ENCODE data around the gene ITIH1. TPM values are rescaled to one million over a fixed set of nuclear protein-coding genes. Genes with fewer than 3 reads are reported as not detected.

Gene ITIH1
- total RNA-seq, 8 experiments from 2014 or later = 0.38 to 1.0 (median 0.66) TPM; not detected in 3

DNA sequence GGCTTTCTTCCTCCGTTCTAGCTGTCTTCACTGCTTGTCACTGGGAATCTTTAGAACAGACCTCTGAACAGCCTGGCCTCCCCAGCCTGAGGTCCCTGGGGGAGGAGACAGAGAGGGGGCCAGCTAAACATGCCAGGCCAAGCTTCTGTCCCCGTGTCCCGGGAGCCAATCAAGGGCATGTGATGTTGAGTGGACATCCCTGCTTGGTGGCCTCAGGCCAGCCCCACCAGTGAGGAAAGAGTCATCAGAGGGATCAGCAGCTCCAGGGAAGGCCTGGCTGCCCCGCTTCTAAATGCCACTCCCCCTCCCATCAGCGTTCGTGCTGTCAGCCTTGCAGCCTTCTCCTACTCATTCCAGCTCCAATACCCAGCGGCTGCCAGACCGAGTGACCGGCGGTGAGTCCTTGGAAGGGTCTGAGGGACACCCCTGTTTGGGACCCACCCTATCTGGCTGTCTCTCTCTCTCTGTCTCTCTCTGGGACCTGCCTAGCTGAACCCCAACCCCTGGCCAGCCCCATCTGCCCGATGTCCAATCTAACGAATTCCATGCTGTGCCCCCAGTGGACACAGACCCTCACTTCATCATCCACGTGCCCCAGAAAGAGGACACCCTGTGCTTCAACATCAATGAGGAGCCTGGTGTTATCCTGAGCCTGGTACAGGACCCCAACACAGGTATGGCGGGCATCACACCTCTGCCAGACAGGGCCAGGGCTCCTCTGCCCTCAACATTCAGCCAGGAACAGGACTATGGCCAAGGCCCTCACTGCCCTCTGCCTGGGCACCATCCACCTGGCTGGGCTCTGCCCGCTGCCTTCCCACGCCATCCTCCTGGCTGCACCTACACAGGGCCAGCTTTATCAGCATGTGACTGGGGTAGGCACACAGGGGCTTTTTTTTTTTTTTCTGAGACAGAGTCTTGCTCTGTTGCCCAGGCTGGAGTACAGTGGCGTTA lies 10.6 kb downstream of the ITIH1 start:
- in situ Hi-C loops (cut with MboI; ENCODE audit: low pct_unique_long_range_greater_than_20kb in 2 of 9, low sequenced_read_pairs in 9 of 9, unreplicated experiment in 9 of 9) = no loop called here
- no peaks in the 10 kb centered on the region for H3K4me1 ChIP-seq (replicated peaks in 1 of 2)

DNA sequence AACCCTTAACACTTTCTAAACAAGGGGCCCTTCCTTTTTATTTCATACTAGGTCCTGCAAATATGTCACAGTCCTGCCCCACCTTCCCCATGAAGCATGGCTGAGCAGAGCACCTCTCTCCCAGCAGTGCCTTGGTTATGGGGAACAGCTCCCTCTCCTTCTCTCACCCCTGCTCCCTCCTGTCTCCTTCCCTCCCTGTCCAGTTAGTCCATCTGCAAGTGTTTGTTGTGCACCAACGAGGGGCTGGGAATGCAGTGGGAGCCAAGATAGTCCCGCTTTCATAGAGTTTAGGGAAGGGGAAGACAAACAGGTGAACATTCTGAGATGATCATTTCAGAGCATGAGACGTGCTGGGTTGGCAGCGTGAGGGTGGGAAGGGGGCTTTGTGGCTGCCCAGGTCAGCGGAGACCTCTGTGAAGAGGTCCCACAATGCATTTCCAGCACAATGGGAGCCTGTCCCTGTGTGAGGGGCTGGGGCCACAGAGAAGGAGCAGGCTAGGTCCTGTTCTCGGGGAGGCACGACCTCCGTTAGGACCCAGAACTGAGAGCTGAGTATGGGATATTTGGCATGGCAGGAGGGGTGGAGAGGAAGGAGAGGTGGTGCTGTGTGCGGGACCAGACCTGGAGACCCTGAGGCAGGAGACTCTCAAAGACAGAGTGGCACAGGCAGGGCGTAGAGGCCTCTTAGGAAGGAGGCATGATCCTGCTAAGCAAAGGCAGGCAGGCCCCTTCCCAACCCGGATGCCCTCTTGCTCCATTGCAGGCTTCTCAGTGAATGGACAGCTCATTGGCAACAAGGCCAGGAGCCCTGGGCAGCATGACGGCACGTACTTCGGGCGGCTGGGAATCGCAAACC lies 11.7 kb downstream of the ITIH1 start:
- 38 to 100% (median 74%) methylated on average over 1 to 8 of the region's 16 CpGs; no CpG with 5 or more reads in 4 of the 10 experiments for WGBS, 10 experiments
- Histone ChIP-seq H3K27ac (no peak overlapping the region), H3K4me1 (replicated peaks in 1 of 2) (peaks cover 0 to 1% of the 10 kb centered on the region in 2 donors), H3K4me3 (no peak overlapping the region)
- no peak for ATAC-seq (replicated peaks in 6 of 8)
- in situ Hi-C loops (cut with MboI; ENCODE audit: low pct_unique_long_range_greater_than_20kb in 2 of 9, low sequenced_read_pairs in 9 of 9, unreplicated experiment in 9 of 9) = no loop called here

More for the DNA sequence above, 10.6 kb downstream of the ITIH1 start:
- Histone ChIP-seq H3K27ac (no peak overlapping the region), H3K4me3 (no peak overlapping the region)
- ATAC-seq (replicated peaks in 6 of 8) = peak in 7 of 8 experiments; percentile 17 to 85 (median 40)
- WGBS, 10 experiments = 0 to 84% (median 57%) methylated on average over 1 to 8 of the region's 17 CpGs; no CpG with 5 or more reads in 3 of the 10 experiments

DNA sequence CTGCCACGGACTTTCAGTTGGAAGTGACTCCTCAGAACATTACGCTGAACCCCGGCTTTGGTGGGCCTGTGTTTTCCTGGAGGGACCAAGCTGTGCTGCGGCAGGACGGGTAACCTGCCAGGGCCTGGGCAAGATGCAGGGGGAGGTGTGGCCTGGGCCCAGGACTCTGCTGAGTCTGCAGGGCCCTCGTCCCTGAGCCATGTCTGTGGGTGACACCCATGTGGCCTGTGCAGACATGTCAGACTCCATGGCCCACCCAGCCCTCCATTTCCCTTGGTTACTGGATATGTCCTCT lies 12.3 kb downstream of the ITIH1 start:
- ATAC-seq (replicated peaks in 6 of 8) = peak in 1 of 8 experiments; percentile 6

DNA sequence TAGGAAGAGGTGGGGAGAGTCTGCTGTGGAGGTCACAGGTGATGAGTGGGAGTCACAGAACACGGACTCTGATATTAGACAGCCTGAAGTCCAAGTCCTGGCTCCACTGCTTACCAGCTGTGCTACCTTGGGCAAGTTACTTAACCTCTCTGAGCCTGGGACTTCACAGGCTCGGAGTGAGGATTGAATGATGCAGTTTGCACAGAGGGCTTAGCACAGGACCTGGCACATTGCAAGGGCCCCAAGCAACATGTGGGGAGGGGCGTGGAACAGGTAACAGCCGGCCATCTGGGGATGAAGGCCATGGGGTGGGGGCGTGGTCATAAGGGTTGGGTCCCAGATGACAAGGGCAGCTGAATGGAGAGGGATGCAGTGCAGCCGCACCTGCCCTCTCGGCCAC lies 12.9 kb downstream of the ITIH1 start:
- H3K4me1 ChIP-seq (replicated peaks in 1 of 2) = peaks cover 3 to 4% of the 10 kb centered on the region in 2 donors
- ATAC-seq (replicated peaks in 6 of 8) = no peak
- WGBS, 10 experiments = 76 to 93% (median 86%) methylated on average over 1 to 3 of the region's 7 CpGs; no CpG with 5 or more reads in 7 of the 10 experiments
- in situ Hi-C loops (cut with MboI; ENCODE audit: low pct_unique_long_range_greater_than_20kb in 2 of 9, low sequenced_read_pairs in 9 of 9, unreplicated experiment in 9 of 9) = no loop called here
- H3K27ac ChIP-seq = no peak overlapping the region
- no peak overlapping the region for H3K4me3 ChIP-seq

More for the DNA sequence above, 12.3 kb downstream of the ITIH1 start:
- no peak overlapping the region for H3K4me3 ChIP-seq
- no peak overlapping the region for H3K27ac ChIP-seq
- 60 to 92% (median 64%) methylated on average over 1 to 4 of the region's 6 CpGs; no CpG with 5 or more reads in 6 of the 10 experiments for WGBS, 10 experiments
- peaks cover 3 to 4% of the 10 kb centered on the region in 2 donors for H3K4me1 ChIP-seq (replicated peaks in 1 of 2)
- in situ Hi-C loops (cut with MboI; ENCODE audit: low pct_unique_long_range_greater_than_20kb in 2 of 9, low sequenced_read_pairs in 9 of 9, unreplicated experiment in 9 of 9) = no loop called here

DNA sequence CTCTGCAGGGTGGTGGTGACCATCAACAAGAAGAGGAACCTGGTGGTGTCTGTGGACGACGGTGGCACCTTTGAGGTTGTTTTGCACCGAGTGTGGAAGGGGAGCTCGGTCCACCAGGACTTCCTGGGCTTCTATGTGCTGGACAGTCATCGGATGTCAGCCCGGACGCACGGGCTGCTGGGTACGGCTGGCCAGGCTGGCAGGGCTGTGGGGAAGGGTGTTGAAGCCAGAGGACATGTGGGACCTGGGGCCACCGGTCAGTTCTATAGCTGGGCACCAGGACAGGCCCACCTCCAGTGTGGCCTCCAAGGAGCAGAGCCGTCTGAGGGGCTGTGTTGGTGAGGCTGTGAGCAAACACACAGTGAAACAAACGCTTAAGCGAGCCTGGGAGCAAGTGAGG lies 13.3 kb downstream of the ITIH1 start:
- WGBS, 10 experiments = 63 to 100% (median 92%) methylated on average over 1 to 7 of the region's 13 CpGs; no CpG with 5 or more reads in 4 of the 10 experiments
- Histone ChIP-seq H3K27ac (no peak overlapping the region), H3K4me3 (no peak overlapping the region), H3K4me1 (replicated peaks in 1 of 2) (peaks cover 3 to 4% of the 10 kb centered on the region in 2 donors)
- no peak for ATAC-seq (replicated peaks in 6 of 8)
- in situ Hi-C loops (cut with MboI; ENCODE audit: low pct_unique_long_range_greater_than_20kb in 2 of 9, low sequenced_read_pairs in 9 of 9, unreplicated experiment in 9 of 9) = no loop called here

DNA sequence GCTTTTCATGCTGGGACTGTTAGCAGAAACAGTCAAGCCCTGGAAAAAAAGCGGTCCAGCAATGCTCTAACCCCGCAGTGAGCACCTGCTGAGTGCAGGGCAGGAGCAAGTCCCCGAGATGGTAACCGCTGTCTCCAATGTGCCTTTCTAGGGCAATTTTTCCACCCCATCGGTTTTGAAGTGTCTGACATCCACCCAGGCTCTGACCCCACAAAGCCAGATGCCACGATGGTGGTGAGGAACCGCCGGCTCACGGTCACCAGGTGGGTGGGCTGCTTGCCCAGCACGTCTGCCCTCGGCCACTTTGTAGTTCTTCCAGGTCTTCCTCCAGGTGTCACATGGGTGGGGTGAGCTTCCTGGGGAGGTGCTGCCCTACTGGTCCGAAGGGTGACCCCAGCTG lies 14.0 kb downstream of the ITIH1 start:
- WGBS, 10 experiments = 80 to 93% (median 87%) methylated on average over 3 to 10 of the region's 12 CpGs; no CpG with 5 or more reads in 4 of the 10 experiments
- H3K27ac ChIP-seq = no peak overlapping the region
- H3K4me1 ChIP-seq (replicated peaks in 1 of 2) = peaks cover 3 to 4% of the 10 kb centered on the region in 2 donors
- H3K4me3 ChIP-seq = no peak overlapping the region
- in situ Hi-C loops (cut with MboI; ENCODE audit: low pct_unique_long_range_greater_than_20kb in 2 of 9, low sequenced_read_pairs in 9 of 9, unreplicated experiment in 9 of 9) = no loop called here
- no peak for ATAC-seq (replicated peaks in 6 of 8)

DNA sequence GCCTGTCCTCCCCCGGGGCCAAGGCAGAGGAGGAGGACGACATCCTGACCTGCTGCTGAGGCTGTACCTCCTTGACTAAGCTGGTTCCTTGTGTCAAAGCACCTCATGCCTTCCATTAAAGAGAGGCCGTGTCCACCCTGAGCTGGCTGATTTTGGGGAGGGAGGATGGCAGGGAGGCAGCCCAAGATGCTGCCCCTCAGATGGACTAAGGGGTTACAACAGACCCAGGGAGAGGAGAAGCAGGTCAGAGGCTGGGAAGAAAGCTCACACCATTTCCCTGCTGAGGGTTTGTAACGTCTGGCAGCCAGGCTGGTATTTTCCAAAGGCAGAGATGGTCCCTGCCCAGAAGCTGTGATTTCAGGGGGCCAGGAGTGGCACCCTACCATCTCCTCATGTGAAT lies 14.5 kb downstream of the ITIH1 start:
- 63 to 93% (median 80%) methylated on average over 1 to 2 of the region's 4 CpGs; no CpG with 5 or more reads in 6 of the 10 experiments for WGBS, 10 experiments
- peaks cover 3 to 4% of the 10 kb centered on the region in 2 donors for H3K4me1 ChIP-seq (replicated peaks in 1 of 2)
- no peak overlapping the region for H3K27ac ChIP-seq
- ATAC-seq (replicated peaks in 6 of 8) = no peak
- in situ Hi-C loops (cut with MboI; ENCODE audit: low pct_unique_long_range_greater_than_20kb in 2 of 9, low sequenced_read_pairs in 9 of 9, unreplicated experiment in 9 of 9) = no loop called here
- no peak overlapping the region for H3K4me3 ChIP-seq

DNA sequence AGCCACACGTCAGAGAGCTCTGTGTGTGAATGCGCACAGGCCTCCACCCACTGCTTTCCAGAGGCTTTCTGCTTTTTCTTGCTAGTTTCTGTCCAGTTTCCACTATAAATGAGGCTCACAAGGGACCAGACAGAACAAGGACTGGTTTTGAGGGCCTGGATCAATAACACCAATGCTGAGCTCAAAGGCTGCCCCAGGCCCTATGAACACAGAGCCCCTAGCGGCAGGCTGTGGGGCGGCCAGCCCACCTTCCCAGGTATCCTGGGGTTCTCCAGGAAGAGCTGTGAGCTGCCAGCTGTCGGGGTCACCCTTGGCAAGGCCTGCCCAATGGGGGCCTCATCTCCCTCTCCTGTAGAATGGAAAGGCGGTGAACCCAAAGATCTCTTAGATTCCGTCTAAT lies 15.0 kb downstream of the ITIH1 start:
- Histone ChIP-seq H3K4me3 (no peak overlapping the region), H3K27ac (no peak overlapping the region), H3K4me1 (replicated peaks in 1 of 2) (peaks cover 3 to 4% of the 10 kb centered on the region in 2 donors)
- ATAC-seq (replicated peaks in 6 of 8) = peak in 1 of 8 experiments; percentile 25
- 47 to 100% (median 90%) methylated on average over 1 to 3 of the region's 7 CpGs; no CpG with 5 or more reads in 3 of the 10 experiments for WGBS, 10 experiments
- in situ Hi-C loops (cut with MboI; ENCODE audit: low pct_unique_long_range_greater_than_20kb in 2 of 9, low sequenced_read_pairs in 9 of 9, unreplicated experiment in 9 of 9) = no loop called here

DNA sequence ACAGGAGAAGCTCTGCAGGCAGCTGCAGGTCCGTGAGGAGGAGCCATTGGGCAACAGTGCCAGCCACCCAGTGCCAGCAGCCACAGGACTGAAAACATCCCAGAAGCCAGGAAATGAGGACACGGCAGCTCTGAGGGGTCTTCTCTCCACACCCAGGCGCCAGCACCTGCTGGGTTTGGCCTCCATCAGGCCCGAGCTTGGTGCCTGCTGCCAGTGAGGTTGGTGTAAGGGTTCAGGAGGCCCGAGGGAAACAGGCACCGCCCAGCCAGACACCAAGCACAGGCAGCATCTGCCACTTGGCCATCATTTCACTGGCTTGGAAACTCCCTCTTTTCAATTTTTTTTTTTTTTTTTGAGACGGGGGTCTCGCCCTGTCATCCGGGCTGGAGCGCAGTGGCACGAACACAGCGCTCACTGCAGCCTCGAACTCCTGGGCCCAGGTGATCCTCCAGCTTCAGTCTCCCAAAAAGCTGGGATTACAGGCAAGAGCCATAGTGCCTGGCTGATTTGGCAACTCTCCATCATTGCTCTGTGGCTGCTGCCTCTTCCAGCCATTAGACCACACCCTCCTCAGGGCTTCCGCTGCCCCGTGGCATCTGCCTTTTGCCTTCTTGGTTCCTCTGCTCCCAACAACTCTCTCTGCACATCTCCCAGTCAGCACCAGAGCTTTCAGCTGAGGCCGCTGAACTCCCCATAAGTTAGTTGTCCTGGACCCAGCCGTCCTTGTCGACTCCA lies 15.7 kb downstream of the ITIH1 start:
- Histone ChIP-seq H3K27ac (no peak overlapping the region), H3K4me3 (no peak overlapping the region), H3K4me1 (replicated peaks in 1 of 2) (peaks cover 3 to 4% of the 10 kb centered on the region in 2 donors)
- in situ Hi-C loops (cut with MboI; ENCODE audit: low pct_unique_long_range_greater_than_20kb in 2 of 9, low sequenced_read_pairs in 9 of 9, unreplicated experiment in 9 of 9) = no loop called here
- peak in 3 of 8 experiments; percentile 60 to 86 (median 73) for ATAC-seq (replicated peaks in 6 of 8)
- WGBS, 10 experiments = 17 to 100% (median 80%) methylated on average over 2 to 10 of the region's 18 CpGs; no CpG with 5 or more reads in 3 of the 10 experiments

DNA sequence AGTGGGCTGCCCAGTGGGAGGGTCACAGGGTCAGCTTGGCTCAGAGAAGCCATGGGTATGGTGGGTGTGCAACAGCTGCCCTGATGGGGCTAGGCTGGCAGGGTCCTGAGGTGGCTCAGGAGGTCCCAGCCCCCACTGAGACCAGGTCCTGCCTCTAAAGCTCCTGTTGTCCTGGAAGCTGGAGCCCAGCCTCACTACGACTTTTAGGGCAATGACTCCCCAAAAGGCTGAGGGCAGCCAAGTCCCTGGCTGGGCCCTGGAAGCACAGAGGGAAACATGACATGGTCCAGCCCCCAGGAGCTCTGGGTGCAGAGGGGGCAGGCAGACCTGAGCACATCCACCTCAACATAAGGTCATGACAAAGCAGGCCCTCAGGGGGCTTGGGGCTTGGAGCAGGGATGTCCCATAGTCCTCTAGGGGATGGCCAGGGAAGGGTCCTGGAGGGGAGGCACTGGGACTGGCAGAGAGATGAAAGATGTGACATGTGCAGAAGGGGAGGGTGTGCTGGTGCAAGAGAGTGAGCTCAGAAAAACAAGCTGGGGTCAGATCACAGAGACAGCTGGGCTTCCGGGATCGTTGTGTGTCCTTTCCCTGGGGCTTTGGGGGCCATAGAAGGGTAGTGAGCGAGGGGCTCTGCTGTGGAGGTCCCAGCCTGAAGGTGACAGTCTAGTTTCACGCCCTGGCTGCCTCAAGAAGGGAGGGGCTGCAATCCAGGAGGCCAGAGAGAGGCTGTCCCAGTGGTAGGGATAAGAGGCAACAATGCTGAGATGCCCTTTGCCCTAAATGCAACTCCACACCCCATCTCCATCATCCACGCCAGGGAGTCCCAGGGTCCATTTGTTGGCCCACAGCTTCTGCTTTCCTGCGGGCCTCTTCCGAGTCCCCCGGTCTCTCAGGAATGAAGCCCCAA lies 16.6 kb downstream of the ITIH1 start:
- Histone ChIP-seq H3K4me3 (no peak overlapping the region), H3K27ac (no peak overlapping the region), H3K4me1 (replicated peaks in 1 of 2) (peaks cover 3 to 4% of the 10 kb centered on the region in 2 donors)
- peak in 5 of 8 experiments; percentile 35 to 69 (median 46) for ATAC-seq (replicated peaks in 6 of 8)
- in situ Hi-C loops (cut with MboI; ENCODE audit: low pct_unique_long_range_greater_than_20kb in 2 of 9, low sequenced_read_pairs in 9 of 9, unreplicated experiment in 9 of 9) = no loop called here
- 43 to 100% (median 67%) methylated on average over 1 to 4 of the region's 9 CpGs; no CpG with 5 or more reads in 5 of the 10 experiments for WGBS, 10 experiments

DNA sequence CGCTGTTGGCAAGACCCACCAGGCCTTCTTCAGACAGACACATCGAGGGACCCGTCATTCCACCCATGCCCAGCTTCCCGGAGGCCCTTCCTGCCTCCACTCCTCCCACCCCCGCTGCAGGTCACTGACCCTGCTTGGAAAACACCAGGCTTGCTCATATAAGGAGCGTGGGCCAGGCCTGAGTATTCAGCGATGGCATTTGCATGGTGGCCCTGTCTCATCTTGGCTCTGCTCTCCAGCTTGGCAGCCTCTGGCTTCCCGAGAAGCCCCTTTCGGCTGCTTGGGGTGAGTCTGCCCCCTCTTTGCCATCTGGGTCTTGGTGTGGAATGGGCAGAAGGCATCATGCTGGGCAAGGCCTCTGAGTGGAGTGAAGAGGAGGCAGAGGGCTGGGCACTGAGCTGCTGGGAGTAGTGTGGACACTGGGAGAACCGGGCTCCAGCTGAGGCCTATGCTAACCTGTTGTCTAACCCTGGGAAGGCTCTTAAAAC lies 17.3 kb downstream of the ITIH1 start, which contains the start of gene ITIH3:
TSS of gene ITIH3 (plus strand) at position 185 of the 488 bp plus-strand sequence. CDS start at position 193, 8 bp downstream.
- no peak within 1 kb of the TSS for H3K4me3 ChIP-seq
- no peak within 1 kb of the TSS for H3K27ac ChIP-seq
- peak in 2 of 8 experiments; percentile 15 to 18 for ATAC-seq (replicated peaks in 6 of 8)
- H3K4me1 ChIP-seq (replicated peaks in 1 of 2) = peaks cover 3 to 4% of the 10 kb centered on the region in 2 donors
- 17 to 100% (median 66%) methylated on average over 1 to 4 of the region's 10 CpGs; no CpG with 5 or more reads in 3 of the 10 experiments for WGBS, 10 experiments
- in situ Hi-C loops (cut with MboI; ENCODE audit: low pct_unique_long_range_greater_than_20kb in 2 of 9, low sequenced_read_pairs in 9 of 9, unreplicated experiment in 9 of 9) = no loop called here

Data from motor neuron (in vitro differentiated cells).